IPS-NIHi7 (cell line): Measurements from ENCODE around the gene EMC9.

ENCODE experiments used
- DNase-seq: peaks from one replicate; pipeline ENCODE4 v3.0.0; 2012; ENCODE audit warnings: mixed read lengths; ENCODE audit errors: extremely low spot score

Gene EMC9

DNA sequence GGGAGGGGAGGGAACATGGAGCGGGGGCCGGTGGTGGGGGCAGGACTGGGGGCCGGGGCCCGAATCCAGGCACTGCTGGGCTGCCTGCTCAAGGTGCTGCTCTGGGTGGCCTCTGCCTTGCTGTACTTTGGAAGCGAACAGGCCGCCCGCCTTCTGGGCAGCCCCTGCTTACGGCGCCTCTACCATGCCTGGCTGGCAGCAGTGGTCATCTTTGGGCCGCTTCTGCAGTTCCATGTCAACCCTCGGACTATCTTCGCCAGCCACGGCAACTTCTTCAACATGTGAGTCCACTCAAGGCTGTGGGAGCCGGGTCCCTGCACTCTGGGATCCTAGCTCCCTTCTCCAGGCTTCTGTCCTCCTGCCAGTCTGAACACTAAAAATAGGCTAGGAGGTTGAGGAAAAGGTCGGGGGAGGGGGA, 9.8 kb downstream of the EMC9 start:
- no peak for DNase-seq

DNA sequence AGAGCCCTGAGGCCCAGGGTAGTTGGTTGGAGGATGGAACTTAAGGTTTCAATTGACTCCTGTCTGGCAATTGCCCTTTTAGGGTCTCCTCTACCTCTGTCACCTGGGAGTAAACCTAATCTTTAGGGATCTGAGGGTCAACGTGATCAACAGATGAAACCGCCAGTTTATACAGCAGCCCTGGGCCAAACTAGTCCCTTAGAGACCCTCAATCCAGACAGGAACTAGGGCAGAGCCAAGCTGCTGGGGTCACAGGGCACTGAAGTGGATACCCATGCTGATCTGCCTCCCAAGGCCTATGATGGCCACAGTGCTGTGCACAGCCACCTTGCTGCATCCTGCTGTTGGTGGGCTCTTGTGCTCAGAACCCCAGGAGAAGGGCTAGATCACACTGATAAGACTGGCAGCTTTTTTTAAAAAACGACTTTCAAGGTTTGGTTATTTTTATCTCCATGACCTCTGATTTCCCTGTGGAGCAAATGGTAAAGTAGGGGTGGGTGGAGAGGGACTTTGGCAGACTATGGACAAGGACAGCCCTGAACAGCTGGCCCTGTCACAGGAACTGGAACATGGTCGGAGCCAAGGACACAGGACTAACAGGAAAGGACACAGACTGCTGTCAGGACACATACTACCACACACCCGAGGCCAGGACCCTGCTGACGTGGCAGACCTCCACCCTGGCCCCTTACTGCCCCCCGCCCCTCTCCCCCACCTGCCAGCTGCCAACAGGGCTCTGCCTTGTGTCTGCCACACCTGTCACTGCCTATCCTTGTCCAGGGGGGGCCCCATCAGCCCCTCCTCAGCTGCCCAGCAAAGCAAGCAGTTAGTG, 10.5 kb downstream of the EMC9 start:
- DNase-seq = no peak

DNA sequence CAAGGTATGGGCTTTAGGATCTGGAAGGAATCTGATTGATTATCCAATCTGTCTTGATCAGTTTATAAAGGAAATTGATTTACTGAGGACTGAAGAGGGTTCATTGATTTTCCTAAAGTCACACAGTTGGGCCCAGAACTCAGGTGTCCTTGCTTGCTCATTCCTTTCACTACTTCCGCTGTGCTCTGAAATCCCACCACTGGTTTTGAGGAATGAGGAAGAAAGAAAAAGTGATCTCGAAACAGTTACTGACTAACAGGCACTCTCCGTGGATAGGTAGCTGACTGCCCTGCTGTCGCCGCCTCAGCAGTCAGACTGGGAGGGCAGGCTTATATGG, 11.0 kb downstream of the EMC9 start, which contains the start of gene FITM1:
FITM1 (plus strand) TSS at position 280 of the 337 bp plus-strand sequence. CDS start 905 bp downstream, outside the sequence.
- no peak for DNase-seq

DNA sequence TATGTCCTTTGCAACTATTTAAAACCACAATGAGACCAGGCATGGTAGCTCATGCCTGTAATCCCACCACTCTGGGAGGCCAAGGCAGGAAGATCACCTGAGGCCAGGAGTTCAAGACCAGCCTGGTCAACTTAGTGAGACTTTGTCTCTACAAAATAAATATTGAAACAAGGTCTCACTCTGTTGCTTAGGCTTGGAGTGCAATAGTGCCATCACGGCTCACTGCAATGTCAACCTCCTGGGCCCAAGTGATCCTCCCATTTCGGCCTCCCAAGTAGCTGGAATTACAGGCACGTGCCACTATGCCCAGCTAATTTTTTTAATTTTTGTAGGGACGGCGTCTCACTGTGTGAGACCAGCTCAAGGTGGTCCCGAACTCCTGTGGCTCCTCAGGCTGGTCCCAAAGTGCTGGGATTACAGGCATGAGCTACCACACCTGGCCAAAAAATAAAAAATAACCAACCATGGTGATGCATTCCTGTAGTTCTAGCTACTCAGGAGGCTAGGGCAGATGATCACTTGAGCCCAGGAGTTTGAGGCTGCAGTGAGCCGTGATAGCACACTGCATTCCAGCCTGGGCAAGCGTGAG, 11.9 kb downstream of the EMC9 start:
- no peak for DNase-seq

DNA sequence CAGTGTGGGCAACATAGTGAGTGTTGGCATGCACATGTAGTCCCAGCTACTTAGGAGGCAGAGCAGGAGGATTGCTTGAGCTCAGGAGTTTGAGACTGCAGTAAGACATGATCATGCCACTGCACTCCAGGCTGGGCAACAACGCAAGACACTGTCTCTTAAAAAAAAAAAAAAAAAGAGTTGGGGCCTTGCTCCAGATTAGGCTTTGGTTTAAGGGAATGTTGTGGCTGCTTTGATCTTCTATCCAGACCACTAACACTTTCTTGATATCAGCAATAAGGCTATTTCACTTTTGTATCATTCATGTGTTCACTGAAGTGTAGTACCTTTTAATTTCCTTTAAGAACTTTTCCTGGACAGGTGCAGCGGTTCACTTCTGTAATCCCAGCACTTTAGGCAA, 13.7 kb downstream of the EMC9 start:
- DNase-seq = no peak

DNA sequence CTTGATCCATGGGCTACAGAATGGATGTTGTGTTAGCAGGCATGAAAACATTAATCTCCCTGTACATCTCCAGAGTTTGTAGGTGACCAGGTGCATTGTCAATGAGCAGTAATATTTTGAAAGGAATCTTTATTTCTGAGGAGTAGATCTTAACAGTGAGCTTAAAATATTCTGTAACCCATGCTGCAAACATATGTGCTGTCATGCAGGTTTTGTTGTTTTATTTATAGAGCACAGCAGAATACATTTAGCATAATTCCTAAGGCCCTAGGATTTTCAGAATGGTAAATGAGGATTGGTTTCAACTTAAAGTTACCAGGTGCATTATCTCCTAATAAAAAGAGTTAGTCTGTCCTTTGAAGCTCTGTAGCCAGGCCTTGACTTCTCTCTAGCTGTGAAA, 14.5 kb downstream of the EMC9 start:
- no peak for DNase-seq

DNA sequence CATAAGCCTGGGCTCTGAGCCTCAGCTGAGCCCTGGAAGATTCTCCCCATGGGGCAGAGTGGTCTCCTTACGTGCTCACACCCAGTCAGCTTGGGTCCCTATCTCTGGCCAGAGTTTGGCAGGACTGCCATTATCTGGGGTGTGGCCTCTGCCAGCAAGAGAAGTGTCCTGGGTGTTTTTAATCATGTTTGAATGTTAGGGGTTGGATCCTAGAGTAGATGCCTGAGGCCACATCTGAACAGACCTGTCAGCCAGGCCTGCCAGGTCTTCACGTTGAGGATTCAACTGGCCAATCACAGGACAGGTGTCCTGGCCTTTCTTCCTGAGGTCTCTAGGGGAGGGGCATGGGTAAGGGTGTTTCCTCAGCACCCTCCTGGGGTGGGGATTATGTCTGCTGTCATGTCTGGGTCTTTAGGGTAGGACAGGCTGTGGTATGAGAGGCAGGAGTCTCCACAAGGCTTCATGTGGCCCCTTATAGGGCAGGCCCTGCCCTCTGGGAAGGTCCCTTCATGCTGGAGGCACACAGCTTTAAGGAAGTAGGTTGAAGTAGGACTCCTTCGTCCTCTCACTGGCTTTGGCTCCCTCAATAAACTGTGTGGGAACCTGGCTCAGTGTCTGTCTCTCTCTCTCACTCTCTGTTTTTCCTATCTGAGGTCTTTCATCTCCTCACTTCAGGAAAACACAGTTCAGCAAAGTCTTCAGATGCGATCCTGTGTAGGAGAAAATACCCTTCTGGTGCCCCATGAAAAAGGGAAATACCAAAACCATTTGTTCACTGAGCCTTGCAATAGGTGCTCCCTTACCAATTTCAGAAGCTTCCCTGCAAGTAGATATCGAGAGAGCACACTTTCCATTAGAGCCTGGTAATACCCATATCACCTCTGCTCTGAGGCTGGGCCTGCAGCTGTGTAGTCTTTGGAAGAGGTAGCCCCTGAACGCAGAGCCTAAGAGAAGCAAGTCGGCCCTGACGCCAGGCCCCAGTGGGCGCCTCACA, 17.7 kb downstream of the EMC9 start:
- no peak for DNase-seq

DNA sequence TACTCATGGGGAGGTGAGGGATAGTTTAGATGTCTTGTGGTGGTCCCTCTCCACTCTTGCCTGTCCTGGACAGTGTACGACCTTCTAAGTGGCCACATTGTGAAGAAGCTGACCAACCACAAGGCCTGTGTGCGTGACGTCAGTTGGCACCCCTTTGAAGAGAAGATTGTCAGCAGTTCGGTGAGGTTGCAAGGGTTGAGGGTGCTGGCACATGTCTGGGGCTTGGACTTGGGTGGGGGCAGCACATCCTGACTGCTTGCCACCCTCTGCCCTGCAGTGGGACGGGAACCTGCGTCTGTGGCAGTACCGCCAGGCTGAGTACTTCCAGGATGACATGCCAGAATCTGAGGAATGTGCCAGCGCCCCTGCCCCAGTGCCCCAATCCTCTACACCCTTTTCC, 18.5 kb downstream of the EMC9 start:
- no peak for DNase-seq

DNA sequence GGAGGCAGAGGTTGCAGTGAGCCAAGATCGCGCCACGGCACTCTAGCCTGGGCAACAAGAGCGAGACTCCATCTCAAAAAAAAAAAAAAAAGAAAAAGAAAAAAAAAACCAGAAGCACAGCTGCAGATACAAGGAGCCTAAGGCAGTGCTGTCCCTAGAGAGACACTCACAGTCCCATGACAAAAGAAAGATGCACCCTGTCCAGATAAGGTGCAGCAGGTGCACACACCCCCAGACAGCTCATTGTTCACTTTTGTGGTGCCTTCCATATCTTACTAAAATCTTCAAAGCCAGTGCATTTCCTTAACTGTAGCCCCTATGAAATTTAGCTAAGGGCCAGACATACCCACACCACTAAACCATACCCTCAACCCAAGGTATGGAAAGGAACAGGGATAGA, 19.0 kb downstream of the EMC9 start:
- DNase-seq = no peak

DNA sequence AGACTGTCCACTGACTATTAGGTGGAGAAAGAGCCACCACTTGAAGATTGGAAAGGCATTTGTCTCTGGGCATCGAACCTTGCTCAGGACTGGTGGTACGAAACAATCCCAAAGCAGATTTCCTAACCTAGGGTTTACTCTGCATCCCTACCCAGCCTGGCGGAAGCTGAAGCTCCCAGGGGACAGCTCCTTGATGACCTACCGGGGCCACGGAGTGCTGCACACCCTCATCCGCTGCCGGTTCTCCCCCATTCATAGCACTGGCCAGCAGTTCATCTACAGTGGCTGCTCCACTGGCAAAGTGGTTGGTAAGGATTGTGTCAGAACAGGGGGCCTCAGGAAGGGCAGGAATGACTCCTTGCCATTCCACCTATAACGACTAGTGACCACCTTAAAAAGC, 20.2 kb downstream of the EMC9 start:
- no peak for DNase-seq

DNA sequence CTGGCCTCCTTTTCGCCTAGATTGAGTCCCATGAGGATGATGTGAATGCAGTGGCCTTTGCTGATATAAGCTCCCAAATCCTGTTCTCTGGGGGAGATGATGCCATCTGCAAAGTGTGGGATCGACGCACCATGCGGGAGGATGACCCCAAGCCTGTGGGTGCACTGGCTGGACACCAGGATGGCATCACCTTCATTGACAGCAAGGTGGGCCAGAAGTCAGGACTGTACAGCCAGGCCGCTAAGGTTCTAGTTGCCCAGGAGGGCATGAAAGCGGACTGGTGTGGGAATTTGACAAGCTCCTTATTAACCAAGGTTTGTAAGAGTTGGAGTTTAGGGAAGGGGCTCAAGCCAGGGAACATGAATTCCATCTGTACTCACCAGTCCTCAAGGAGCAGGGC, 21.7 kb downstream of the EMC9 start:
- DNase-seq = no peak

DNA sequence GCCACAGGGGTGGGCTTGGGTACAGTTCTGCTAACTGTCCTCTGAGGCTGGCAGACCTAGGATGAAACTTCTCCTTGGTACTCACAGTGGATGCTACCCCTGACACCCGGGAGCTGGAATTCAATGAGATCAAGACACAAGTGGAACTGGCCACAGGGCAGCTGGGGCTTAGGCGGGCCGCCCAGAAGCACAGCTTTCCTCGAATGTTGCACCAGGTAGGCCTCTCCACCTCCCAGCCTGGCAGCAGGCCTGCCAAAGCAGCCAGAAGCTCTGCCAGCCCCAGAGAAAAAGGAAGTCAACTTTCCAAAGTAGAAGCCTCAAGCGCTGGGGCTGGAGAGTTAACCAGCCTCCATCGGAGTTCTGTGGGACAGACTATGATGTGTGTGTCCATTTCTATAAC, 24.2 kb downstream of the EMC9 start:
- DNase-seq = no peak

DNA sequence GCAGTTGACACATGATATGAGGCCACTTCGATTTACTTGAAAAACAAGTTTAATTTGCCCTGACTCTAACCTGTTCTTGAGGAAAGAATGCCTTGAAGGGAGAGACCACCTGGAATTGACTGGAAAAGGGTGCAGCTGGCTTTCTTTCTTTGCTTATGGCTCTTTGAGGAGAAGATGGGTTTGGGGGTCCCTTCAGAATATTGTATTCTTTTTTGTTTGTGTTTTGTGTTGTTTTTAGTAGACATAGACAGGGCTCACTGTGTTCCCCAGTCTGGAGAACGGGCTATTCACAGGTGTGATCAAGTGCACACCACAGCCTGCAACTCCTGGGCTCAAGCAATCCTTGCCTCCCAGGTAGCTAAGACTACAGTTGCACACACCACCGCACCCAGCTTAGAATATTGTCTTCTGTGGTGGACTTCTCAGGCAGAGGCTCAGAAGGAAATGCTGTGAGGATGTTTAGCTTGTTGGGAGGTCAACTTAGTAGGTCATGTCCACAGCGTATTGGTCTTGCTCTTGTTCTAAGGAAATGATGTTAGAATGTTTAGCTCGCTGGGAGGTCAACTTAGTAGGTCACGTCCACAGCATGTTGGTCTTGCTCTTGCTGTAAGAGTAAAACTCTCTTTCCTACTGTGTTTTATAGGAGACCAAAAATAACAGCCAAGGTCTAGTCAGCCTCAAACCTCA, 25.1 kb downstream of the EMC9 start:
- no peak for DNase-seq

DNA sequence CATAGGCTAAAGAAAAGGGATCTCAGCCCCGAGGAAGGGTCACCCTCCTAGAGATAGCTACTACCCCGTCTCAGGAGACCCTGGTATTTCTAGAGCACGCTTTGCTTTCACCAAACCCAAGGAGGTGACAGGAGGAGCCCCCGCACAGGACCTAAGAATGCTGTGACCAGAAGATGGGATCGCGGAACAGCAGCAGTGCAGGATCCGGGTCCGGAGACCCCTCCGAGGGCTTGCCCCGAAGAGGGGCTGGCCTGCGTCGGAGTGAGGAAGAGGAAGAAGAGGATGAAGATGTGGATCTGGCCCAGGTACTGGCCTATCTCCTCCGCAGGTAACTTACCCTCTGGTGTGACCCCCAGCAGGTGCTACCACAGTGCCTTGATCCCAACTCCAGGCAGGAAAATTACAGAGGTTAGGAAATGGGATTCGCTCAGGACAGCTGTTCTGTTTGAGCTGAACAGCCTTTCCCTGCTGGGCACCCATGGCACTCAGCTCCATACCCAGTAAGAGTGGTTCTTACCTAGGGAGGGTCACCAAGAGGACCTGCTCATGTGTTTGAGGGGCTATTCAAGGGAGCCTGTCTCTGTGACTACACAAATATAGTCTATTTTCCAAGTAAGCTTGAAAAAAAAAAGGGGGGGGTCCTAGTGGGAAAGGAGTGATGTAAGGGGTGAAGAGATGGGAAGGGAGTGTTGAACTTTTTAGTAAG, 25.8 kb downstream of the EMC9 start:
- DNase-seq = no peak

DNA sequence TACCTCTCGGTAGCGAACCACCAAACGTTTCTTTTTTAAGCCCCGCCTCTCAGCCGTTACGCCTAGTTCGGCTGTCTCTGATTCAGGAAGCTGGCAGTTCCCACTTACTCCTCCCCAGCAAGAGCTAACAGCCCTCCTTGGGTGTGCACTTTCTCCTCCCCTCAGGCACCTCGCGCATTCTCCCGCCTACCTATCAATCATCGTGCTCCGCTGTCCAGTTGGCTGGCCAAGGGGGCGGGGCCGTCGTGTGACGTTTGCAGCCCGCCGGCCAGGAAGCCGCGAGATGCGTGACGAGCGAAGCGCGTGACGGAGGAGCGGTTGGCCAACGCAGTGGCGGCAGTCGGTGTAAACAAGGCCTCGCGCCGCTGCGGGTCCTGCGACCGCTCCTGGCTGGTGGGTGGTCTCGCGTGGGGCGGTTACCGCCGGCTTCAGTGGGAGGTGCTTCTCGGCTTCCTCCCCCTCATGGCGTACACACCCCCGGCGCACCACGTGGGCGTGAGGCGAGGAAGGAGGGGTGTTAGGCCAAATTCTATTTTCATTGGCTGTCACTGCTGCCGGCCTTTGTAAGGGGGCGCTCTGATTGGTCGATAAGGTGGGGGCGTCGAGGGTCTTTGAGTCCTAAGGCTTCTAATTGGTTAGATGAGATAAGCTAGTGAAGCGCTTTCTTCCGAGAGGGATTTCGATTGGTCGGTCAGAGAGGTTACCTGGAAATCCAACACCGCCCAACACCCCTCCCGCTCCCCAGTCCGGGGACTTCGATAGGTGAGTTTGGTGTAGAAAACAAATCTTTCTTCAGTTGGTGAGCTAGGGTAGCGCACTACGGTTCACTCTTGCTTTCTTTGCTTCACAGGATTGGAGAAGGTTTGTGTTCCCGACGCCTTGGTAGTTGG, 26.6 kb downstream of the EMC9 start, which contains the start of the genes DCAF11 and NRL:
DCAF11 (plus strand) TSS at position 246 of the 890 bp plus-strand sequence. CDS start 818 bp downstream, outside the sequence.
NRL (minus strand) TSS at position 418 of the 890 bp plus-strand sequence. CDS start 32,101 bp downstream, outside the sequence.
- peak; percentile 96 for DNase-seq

DNA sequence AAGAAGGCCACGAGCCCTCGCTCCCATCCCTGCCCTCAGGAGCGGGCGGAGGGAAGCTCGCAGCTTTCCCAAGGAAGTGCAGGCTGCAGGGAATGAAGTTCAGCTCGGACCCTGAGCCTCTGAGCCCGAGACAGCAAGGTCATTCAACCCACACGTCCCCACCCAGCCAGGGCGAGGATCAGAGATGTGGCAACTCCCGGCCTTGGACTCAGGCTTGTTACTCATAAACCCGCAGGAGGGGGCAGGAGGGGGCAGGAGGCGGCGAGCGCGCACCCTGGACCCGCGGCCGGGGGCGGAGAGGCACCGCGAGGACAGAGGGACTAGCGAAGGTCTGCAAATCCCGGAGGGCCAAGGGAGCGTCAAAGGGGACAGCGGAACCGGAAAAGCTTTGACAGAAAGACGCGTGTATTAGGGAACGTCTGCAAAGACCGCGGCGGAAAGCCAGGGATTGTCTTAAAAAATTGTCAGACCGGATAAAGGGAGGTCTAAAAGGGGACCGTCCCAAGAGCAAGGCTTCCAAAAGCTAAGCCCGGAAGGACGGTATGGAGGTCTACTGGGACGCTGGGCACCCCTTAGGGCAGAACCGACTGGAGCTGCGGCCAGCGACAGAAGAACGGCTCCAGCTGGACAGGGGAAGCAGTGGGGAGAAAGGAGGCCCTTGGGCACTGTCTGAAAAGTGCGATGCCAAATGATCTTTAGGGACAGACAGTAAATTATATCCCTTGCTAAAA, 27.4 kb downstream of the EMC9 start:
- DNase-seq = peak; percentile 78

DNA sequence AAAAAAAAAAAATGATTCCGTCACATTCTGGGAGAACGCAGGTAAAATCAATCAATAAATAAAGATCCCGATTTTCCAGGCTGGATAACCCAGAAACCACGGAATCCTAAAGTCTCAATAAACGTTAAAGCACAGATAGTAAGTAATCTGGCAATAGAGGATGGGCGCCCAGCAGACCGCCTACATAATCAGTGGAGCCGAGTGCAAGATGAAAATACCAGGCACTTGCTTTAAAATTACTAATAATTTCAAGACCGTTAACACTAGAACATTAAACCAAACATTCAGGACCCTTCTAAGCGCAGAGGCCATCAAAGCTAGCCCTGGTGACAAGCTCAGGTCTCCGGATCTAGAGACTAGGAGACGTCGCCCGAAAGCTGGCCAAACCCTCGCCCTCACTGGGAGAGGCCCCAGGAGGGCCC, 28.0 kb downstream of the EMC9 start:
- DNase-seq = no peak

DNA sequence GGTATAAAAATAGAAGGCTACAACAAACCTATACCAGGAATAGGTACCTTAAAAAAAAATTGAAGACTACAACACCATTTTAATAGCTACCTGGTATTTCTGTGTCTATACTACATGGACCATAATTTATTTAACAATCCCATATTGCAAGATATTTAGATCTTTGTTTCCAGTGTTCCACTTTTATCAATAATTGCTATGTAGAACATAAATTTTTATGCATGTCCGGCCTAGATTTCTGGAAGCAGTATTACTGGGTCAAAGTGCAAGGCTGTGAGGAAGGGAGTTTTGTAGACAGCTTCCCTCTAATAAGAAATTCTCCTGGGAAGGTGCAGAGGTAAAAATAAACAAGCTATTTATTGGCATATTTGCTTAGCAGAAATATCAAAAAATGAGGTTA, 30.9 kb downstream of the EMC9 start:
- DNase-seq = no peak

DNA sequence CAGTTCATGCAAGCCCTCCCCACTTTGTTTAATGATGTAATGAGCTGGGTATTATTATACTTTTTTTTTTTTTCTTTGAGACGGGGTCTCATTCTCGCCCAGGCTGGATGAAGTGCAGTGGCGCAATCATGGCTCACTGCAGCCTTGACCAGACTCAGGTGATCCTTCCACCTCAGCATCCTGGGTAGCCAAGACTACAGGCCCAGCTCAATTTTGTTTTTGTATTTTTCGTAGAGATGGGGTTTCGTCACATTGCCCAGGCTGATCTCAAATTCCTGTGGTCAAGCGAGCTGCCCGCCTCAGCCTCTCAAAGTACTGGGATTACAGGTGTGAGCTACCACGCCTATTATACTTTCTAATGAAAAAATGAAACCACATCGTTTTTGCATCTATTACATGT, 31.3 kb downstream of the EMC9 start:
- no peak for DNase-seq
